GM12873 (cell line): ENCODE measurements around the gene CACNA1F.
A peak's percentile ranks its signal among the peaks of the same experiment; 100 is the strongest.

Experiments used
- CTCF ChIP-seq: IDR thresholded peaks from 2 replicates; pipeline ENCODE4 v1.5.1; 2012; ENCODE audit warnings: low read depth, mild to moderate bottlenecking, moderate library complexity, low read length, control low read depth; ENCODE audit not compliant: insufficient read depth; ENCODE audit errors: missing control alignments

CACNA1F gene

GRCh38 chrX:49167740-49168108, 65.4 kb downstream of the CACNA1F start:
- no peak for TF ChIP-seq CTCF

GRCh38 chrX:49166914-49167739, 66.0 kb downstream of the CACNA1F start:
- TF ChIP-seq CTCF = no peak

- TF ChIP-seq CTCF = peak; percentile 45
Observed at GRCh38 chrX:49165901-49166881, 66.9 kb downstream of the CACNA1F start.

GRCh38 chrX:49164589-49165360, 68.4 kb downstream of the CACNA1F start:
- no peak for TF ChIP-seq CTCF

- peak; percentile 73 for TF ChIP-seq CTCF
Observed at GRCh38 chrX:49163555-49164419, 69.4 kb downstream of the CACNA1F start.

- TF ChIP-seq CTCF = no peak
Observed at GRCh38 chrX:49162620-49163019, 70.5 kb downstream of the CACNA1F start, which contains the start of gene MAGIX. TSS of gene MAGIX (plus strand) at chrX:49162758. CDS start at chrX:49162890, 132 bp downstream.
